HG02571 (cell line): ENCODE measurements around the gene SLC5A4.

Experiments
- ATAC-seq: cut with Tn5 transposase; IDR thresholded peaks from one replicate; pipeline ENCODE4 v1.9.1; 2021; ENCODE audit warnings: mild to moderate bottlenecking, moderate library complexity; ENCODE audit not compliant: unreplicated experiment

Gene SLC5A4

GRCh38 chr22:32233091-32233490, 22.1 kb downstream of the SLC5A4 start:
- ATAC-seq = no peak

GRCh38 chr22:32232191-32232830, 22.8 kb downstream of the SLC5A4 start:
- no peak for ATAC-seq

GRCh38 chr22:32226326-32227104, 28.6 kb downstream of the SLC5A4 start:
- no peak for ATAC-seq

- no peak for ATAC-seq
Observed at GRCh38 chr22:32222991-32223390, 32.2 kb downstream of the SLC5A4 start.

- no peak for ATAC-seq
Observed at GRCh38 chr22:32219026-32219425, 36.1 kb downstream of the SLC5A4 start.

GRCh38 chr22:32218470-32218869, 36.7 kb downstream of the SLC5A4 start:
- no peak for ATAC-seq

GRCh38 chr22:32217465-32217864, 37.7 kb downstream of the SLC5A4 start:
- ATAC-seq = no peak

GRCh38 chr22:32216911-32217310, 38.2 kb downstream of the SLC5A4 start:
- ATAC-seq = no peak

GRCh38 chr22:32211011-32211410, 44.1 kb downstream of the SLC5A4 start:
- ATAC-seq = no peak

- ATAC-seq = no peak
Observed at GRCh38 chr22:32208681-32209080, 46.5 kb downstream of the SLC5A4 start.

- ATAC-seq = no peak
Observed at GRCh38 chr22:32207971-32208480, 47.1 kb downstream of the SLC5A4 start.

- ATAC-seq = no peak
Observed at GRCh38 chr22:32206774-32207758, 48.1 kb downstream of the SLC5A4 start.

GRCh38 chr22:32205974-32206773, 49.0 kb downstream of the SLC5A4 start:
- ATAC-seq = no peak

- ATAC-seq = no peak
Observed at GRCh38 chr22:32204856-32205722, 50.1 kb downstream of the SLC5A4 start, which contains the start of gene RFPL2. RFPL2 (minus strand) TSS chr22:32205073; CDS start chr22:32202451, 2,622 bp downstream.

GRCh38 chr22:32204040-32204855, 50.9 kb downstream of the SLC5A4 start:
- no peak for ATAC-seq

GRCh38 chr22:32203181-32204039, 51.7 kb downstream of the SLC5A4 start:
- ATAC-seq = no peak

GRCh38 chr22:32202539-32203180, 52.5 kb downstream of the SLC5A4 start:
- no peak for ATAC-seq
